ENCODE data around the gene SMARCD3. TPM values are rescaled to one million over a fixed set of nuclear protein-coding genes. Genes with fewer than 3 reads are reported as not detected.

Gene SMARCD3
- total and polyA plus RNA-seq, 2 of the 8 experiments (the other 6 are each of a cell fraction or from before 2014, with no cell fraction given), result 3.0 to 5.6 TPM

DNA sequence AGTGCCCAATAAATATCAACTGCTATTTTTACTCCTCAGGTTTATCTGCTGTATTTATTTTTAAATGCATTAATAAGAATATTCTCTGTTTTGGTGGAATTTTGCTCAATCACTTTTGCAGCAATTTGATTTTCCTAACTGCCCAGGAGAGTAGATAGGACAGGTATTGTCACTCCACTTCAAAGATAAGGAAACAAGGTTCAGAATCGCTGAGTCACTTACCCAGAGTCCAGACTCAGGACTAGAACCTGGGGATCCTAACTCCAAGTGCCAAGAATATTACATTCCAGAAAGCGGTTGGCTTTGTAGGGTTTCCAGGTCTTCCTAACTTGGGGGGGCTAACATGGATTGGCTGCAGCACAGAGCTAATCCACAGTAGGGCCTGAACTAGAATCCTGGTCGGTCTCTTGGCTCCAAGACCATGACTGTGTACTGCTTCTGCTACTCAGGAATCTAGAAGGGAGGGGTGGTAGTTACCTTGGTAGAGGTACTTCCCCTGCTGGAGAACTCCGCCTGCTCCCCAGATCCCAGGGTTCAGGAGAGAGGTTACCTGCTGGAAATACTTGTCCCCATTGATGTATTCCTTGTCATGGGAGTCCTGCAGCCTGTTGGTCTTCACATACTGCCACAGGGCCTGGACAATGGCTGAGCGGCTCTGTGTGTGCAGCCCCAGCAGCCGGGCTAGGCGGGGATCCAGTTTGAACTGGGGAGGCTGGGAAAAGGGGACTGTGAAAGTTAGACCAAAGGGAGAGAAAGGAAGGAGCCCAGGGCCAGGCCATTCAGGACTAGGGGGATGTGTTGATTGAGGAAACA is 7.3 kb downstream of the SMARCD3 start:
- 91% methylated on average over 7 of the region's 7 CpGs; no CpG with 5 or more reads in 1 of the 2 experiments for WGBS, 2 experiments (ENCODE audit: extremely low coverage in 1 of 2, insufficient coverage in 1 of 2, insufficient read length in 1 of 2, insufficient replicate concordance in 2 of 2, low coverage in 1 of 2, low lambda C conversion rate in 2 of 2, missing lambda C conversion rate in 1 of 2)
- H4K5ac ChIP-seq (ENCODE audit: insufficient read length, low read depth, low read length), result no peak overlapping the region
- POLR2A ChIA-PET (ENCODE audit: partially characterized antibody), result interaction anchor here (2.3 to 5.7 kb wide), 3 partner anchors 8 to 14 kb away, joined by 10 to 22 read pairs (median 16); partner anchors contain the start of genes ABCF2 and CHPF2
- H2AFZ ChIP-seq (ENCODE audit: low read length), result no peak overlapping the region
- no peak overlapping the region for H3K14ac ChIP-seq (ENCODE audit: insufficient read length)
- TF ChIP-seq RBBP5 (IDR thresholded peaks at IDR 0.05; ENCODE audit: borderline replicate concordance, low read depth, low read length) (no peak), BACH1 (IDR thresholded peaks at IDR 0.05; ENCODE audit: low read length) (peak; percentile 58; the same call in 1 of the 2 replicates)
- peak overlapping the region; percentile 65; the same call in 1 of the 2 replicates for H4K8ac ChIP-seq (ENCODE audit: extremely low read depth, insufficient read depth, low read length)
- H3K4me1 ChIP-seq (replicated peaks in 1 of 4; ENCODE audit: control insufficient read depth in 3 of 4, insufficient read depth in 4 of 4, low read length in 3 of 4), result peaks cover 0 to 23% (median 16%) of the 10 kb centered on the region in 4 experiments; a peak in 6 of 7 replicates
- H3K23me2 ChIP-seq (ENCODE audit: low read depth, low read length), result peaks cover 8% of the 10 kb centered on the region; the same call in 1 of the 2 replicates
- H2BK12ac ChIP-seq (ENCODE audit: low read depth, low read length), result no peak overlapping the region
- no peak overlapping the region for H3K4me2 ChIP-seq (ENCODE audit: insufficient read depth in 1 of 2, low read depth in 2 of 2, low read length in 2 of 2)
- H2BK120ac ChIP-seq (replicated peaks; ENCODE audit: low read depth, low read length), result no peak overlapping the region
- H3K18ac ChIP-seq (ENCODE audit: extremely low read depth, low read length), result no peak overlapping the region
- peaks cover 3 to 14% (median 12%) of the 10 kb centered on the region in 4 experiments for H3K27me3 ChIP-seq (replicated peaks in 1 of 4; ENCODE audit: control insufficient read depth in 3 of 4, extremely low read depth in 1 of 4, insufficient read depth in 3 of 4, low read length in 3 of 4)
- H4K20me1 ChIP-seq (replicated peaks in 1 of 2; ENCODE audit: control insufficient read depth in 1 of 2, insufficient read depth in 2 of 2, low read length in 2 of 2), result peaks cover 0 to 10% of the 10 kb centered on the region in 2 experiments
- CTCF ChIA-PET (ENCODE audit: partially characterized antibody), result interaction anchor here (1.0 to 4.0 kb wide), 4 partner anchors 14 to 70 kb away, joined by 3 to 49 read pairs (median 12); partner anchors contain the start of gene ABCF2
- H2BK15ac ChIP-seq (ENCODE audit: low read length), result no peak overlapping the region
- peaks cover 5 to 14% (median 6%) of the 10 kb centered on the region in 4 experiments; a peak in 6 of 8 replicates for H3K36me3 ChIP-seq (ENCODE audit: control insufficient read depth in 2 of 4, insufficient read depth in 4 of 4, low read length in 3 of 4)
- H3K4ac ChIP-seq (replicated peaks; ENCODE audit: insufficient read length, low read depth, low read length), result no peak overlapping the region
- H2AK5ac ChIP-seq (ENCODE audit: low read depth, low read length), result no peak overlapping the region
- H2BK5ac ChIP-seq (ENCODE audit: low read depth, low read length), result no peak overlapping the region
- H3K9ac ChIP-seq (replicated peaks in 1 of 4; ENCODE audit: extremely low read depth in 1 of 4, low read depth in 3 of 4, low read length in 3 of 4), result no peak overlapping the region
- FAIRE-seq (no peak), DNase-seq (ENCODE audit: low read depth in 1 of 2, low spot score in 2 of 2) (no peak)
- H3K23ac ChIP-seq (ENCODE audit: insufficient read length), result no peak overlapping the region
- H2BK20ac ChIP-seq (ENCODE audit: low read length), result no peak overlapping the region
- no peaks in the 10 kb centered on the region for H3K79me2 ChIP-seq (ENCODE audit: control insufficient read depth in 1 of 2, insufficient read depth in 2 of 2, low read length in 2 of 2)
- no peak overlapping the region for H3K27ac ChIP-seq (ENCODE audit: low read depth, low read length)
- no peak overlapping the region for H3K56ac ChIP-seq (replicated peaks; ENCODE audit: insufficient read length, low read depth, low read length)
- H4K91ac ChIP-seq (replicated peaks; ENCODE audit: insufficient read length, low read length), result no peak overlapping the region
- peaks cover 5% of the 10 kb centered on the region; the same call in 1 of the 2 replicates for H3K79me1 ChIP-seq (ENCODE audit: low read depth, low read length)
- H3K9me3 ChIP-seq (ENCODE audit: insufficient read depth in 2 of 2, low read depth in 1 of 2, low read length in 1 of 2), result no peaks in the 10 kb centered on the region
- H3K4me3 ChIP-seq (ENCODE audit: extremely low read depth in 1 of 4, insufficient read depth in 2 of 4, low read depth in 3 of 4, low read length in 4 of 4), result no peak overlapping the region

Measured in H1 (cell line).